Measurements from ENCODE around the gene SREK1IP1. TPM values are rescaled to one million over a fixed set of nuclear protein-coding genes. Genes with fewer than 3 reads are reported as not detected.

The SREK1IP1 gene
- total RNA-seq, 1 experiment from 2014 or later, result 25.5 TPM

DNA sequence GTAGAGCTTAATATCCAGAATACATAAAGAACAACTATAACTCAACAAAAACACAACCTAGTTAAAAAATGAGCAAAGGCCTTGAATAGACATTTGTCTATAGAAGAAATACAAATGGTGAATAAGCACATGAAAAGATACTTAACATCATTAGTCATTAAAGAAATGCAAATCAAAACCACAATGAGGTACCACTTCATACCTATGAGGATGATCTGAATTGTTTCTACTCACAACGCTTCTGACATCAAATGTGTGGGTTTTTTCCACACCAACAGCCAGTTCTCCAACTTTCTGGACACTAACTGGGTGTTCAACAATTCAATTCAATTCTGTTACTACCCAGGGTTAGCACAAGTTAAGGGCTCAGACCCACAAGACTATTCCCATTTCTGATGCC, 22.0 kb downstream of the SREK1IP1 start:
- no peak overlapping the region for H3K27ac ChIP-seq (ENCODE audit: low read depth, low read length)
- POLR2A ChIA-PET, result no interaction called here
- no peaks in the 10 kb centered on the region for H3K36me3 ChIP-seq (ENCODE audit: control insufficient read depth in 1 of 2, insufficient read depth in 2 of 2, low read length in 2 of 2)
- TF ChIP-seq EZH2 (IDR thresholded peaks at IDR 0.05) (no peak), SP1 (IDR thresholded peaks at IDR 0.05; ENCODE audit: low read depth) (no peak), ELF1 (IDR thresholded peaks at IDR 0.05; ENCODE audit: borderline replicate concordance, low read depth) (no peak), ZFX (IDR thresholded peaks at IDR 0.05) (no peak), JUND (IDR thresholded peaks at IDR 0.05) (no peak)
- TF ChIP-seq, protein P1, sequence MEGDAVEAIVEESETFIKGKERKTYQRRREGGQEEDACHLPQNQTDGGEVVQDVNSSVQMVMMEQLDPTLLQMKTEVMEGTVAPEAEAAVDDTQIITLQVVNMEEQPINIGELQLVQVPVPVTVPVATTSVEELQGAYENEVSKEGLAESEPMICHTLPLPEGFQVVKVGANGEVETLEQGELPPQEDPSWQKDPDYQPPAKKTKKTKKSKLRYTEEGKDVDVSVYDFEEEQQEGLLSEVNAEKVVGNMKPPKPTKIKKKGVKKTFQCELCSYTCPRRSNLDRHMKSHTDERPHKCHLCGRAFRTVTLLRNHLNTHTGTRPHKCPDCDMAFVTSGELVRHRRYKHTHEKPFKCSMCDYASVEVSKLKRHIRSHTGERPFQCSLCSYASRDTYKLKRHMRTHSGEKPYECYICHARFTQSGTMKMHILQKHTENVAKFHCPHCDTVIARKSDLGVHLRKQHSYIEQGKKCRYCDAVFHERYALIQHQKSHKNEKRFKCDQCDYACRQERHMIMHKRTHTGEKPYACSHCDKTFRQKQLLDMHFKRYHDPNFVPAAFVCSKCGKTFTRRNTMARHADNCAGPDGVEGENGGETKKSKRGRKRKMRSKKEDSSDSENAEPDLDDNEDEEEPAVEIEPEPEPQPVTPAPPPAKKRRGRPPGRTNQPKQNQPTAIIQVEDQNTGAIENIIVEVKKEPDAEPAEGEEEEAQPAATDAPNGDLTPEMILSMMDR (IDR thresholded peaks at IDR 0.05 in 2 of 3, conservative IDR thresholded peaks at IDR 0.05 in 1 of 3; ENCODE audit: borderline replicate concordance in 1 of 3, insufficient read depth in 1 of 3, low read depth in 2 of 3, low read length in 2 of 3), result no peak
- TF ChIP-seq, protein P2, sequence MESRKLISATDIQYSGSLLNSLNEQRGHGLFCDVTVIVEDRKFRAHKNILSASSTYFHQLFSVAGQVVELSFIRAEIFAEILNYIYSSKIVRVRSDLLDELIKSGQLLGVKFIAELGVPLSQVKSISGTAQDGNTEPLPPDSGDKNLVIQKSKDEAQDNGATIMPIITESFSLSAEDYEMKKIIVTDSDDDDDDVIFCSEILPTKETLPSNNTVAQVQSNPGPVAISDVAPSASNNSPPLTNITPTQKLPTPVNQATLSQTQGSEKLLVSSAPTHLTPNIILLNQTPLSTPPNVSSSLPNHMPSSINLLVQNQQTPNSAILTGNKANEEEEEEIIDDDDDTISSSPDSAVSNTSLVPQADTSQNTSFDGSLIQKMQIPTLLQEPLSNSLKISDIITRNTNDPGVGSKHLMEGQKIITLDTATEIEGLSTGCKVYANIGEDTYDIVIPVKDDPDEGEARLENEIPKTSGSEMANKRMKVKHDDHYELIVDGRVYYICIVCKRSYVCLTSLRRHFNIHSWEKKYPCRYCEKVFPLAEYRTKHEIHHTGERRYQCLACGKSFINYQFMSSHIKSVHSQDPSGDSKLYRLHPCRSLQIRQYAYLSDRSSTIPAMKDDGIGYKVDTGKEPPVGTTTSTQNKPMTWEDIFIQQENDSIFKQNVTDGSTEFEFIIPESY (IDR thresholded peaks at IDR 0.05; ENCODE audit: extremely low read depth, insufficient replicate concordance, low read length), result no peak
- H3K9me3 ChIP-seq (ENCODE audit: control insufficient read depth in 1 of 2, insufficient read depth in 1 of 2, low read depth in 1 of 2, low read length in 2 of 2), result no peaks in the 10 kb centered on the region
- H3K9me2 ChIP-seq (ENCODE audit: insufficient read depth), result no peaks in the 10 kb centered on the region
- no peak for DNase-seq (ENCODE audit: low read depth, low spot score)
- no peak overlapping the region for H3K4me3 ChIP-seq (replicated peaks in 1 of 2; ENCODE audit: low read depth in 1 of 2, low read length in 2 of 2)
- H3K9ac ChIP-seq (ENCODE audit: low read length), result no peak overlapping the region
- no peaks in the 10 kb centered on the region for H3K27me3 ChIP-seq (ENCODE audit: insufficient read depth, low read length)
- no peaks in the 10 kb centered on the region for H4K20me1 ChIP-seq (ENCODE audit: insufficient read depth)
- RAD21 ChIA-PET (ENCODE audit: low non-redundant PET in 1 of 2, low total read pairs in 2 of 2, uncharacterized antibody in 2 of 2, unreplicated experiment in 2 of 2), result no interaction called here
- H3K79me2 ChIP-seq (ENCODE audit: insufficient read depth, low read length), result peaks cover 3% of the 10 kb centered on the region; the same call in 1 of the 2 replicates
- no peaks in the 10 kb centered on the region for H3K4me1 ChIP-seq (ENCODE audit: control insufficient read depth in 1 of 2, insufficient read depth in 2 of 2, low read length in 2 of 2)
- intact Hi-C loops (cut with micrococcal nuclease), result no loop called here
- H2AFZ ChIP-seq (ENCODE audit: low read depth, low read length, poor library complexity, severe bottlenecking), result no peak overlapping the region
- no peak overlapping the region for H3K4me2 ChIP-seq (ENCODE audit: low read length)
- CTCF ChIA-PET, result no interaction called here
- ATAC-seq, result no peak
- BruUV-seq (replicated peaks), result no TSS peak
